ENCODE results near the gene CCDC50. TPM values are rescaled to one million over a fixed set of nuclear protein-coding genes. Genes with fewer than 3 reads are reported as not detected.

The CCDC50 gene
- total RNA-seq, 6 donors from 2014 or later = 54.7 to 99.8 (median 72.5) TPM

GRCh38 chr3:191383124-191383523 is 53.9 kb downstream of the CCDC50 start:
- 71 to 72% methylated on average over 4 of the region's 4 CpGs for WGBS, 2 donors
- ATAC-seq (ENCODE audit: low FRiP score in 2 of 2) (no peak), DNase-seq (no peak)
- no peak overlapping the region for H3K27ac ChIP-seq
- peaks cover 0 to 35% (median 16%) of the 10 kb centered on the region in 4 donors for H3K36me3 ChIP-seq
- H3K4me1 ChIP-seq = peaks cover 4 to 17% (median 11%) of the 10 kb centered on the region in 4 donors
- no peak overlapping the region for H3K4me3 ChIP-seq
- no peaks in the 10 kb centered on the region for H3K27me3 ChIP-seq
- TF ChIP-seq POLR2A (IDR thresholded peaks at IDR 0.05) (no peak), POLR2AphosphoS5 (IDR thresholded peaks at IDR 0.05) (no peak), CTCF (IDR thresholded peaks at IDR 0.05) (no peak), EP300 (IDR thresholded peaks at IDR 0.05) (no peak)
- H3K9me3 ChIP-seq = no peaks in the 10 kb centered on the region

DNA sequence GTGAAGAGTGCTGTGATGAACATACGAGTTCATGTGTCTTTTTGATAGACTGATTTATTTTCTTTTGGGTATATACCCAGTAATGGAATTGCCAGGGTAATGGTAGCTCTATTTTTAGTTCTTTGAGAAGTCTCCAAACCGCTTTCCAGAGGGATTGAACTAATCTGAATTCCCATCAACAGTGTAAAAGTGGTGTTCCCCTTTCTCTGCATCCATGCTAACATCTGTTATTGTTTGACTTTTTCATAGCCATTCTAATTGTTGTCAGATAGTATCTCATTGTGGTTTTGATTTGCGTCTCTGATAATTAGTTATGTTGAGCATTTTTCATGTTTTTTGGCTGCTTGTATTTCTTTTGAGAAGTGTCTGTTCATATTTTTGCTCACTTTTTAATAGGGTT is 55.9 kb downstream of the CCDC50 start:
- H3K36me3 ChIP-seq = peaks cover 0 to 39% (median 18%) of the 10 kb centered on the region in 4 donors
- DNase-seq = no peak
- no peak overlapping the region for H3K27ac ChIP-seq
- peaks cover 0 to 6% (median 0%) of the 10 kb centered on the region in 4 donors for H3K4me1 ChIP-seq
- ATAC-seq (ENCODE audit: low FRiP score in 2 of 2) = no peak
- no peak for TF ChIP-seq POLR2A (IDR thresholded peaks at IDR 0.05)
- no peak for TF ChIP-seq EP300 (IDR thresholded peaks at IDR 0.05)
- no peak for TF ChIP-seq CTCF (IDR thresholded peaks at IDR 0.05)
- TF ChIP-seq POLR2AphosphoS5 (IDR thresholded peaks at IDR 0.05) = no peak
- H3K4me3 ChIP-seq = no peak overlapping the region
- H3K9me3 ChIP-seq = no peaks in the 10 kb centered on the region
- no peaks in the 10 kb centered on the region for H3K27me3 ChIP-seq
- WGBS, 2 donors = 75 to 92% methylated on average over 3 of the region's 3 CpGs

DNA sequence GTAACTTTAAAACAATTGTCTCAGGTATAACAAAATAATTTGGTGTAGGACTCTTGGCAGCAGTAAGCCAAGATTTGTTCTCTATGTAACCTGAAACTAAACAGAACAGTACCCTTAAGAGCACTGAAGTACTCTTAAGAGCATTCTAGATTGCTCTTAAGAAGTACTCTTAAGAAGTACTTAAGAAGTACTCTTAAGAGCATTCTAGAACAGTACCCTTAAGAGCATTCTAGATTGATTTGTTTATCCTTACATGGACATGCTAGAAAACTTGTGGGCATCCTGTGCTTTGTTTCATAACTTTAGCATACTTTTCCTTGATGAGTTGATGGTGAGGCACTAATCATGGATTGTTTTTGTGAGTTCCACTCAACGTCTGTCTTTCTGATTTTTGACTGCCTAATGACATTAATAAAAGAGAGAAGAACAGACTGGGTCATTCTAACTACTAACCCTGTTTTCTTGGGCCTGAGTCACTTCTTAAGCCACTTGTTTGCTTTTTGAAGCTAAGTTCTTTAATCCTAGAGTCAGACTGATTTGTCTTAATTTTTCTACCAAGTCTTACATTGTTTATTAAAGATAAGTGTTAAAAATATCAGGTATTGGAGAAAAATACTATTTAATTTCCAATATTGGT is 58.4 kb downstream of the CCDC50 start:
- H3K4me3 ChIP-seq = no peak overlapping the region
- no peaks in the 10 kb centered on the region for H3K9me3 ChIP-seq
- H3K4me1 ChIP-seq = peaks cover 0 to 6% (median under 1%) of the 10 kb centered on the region in 4 donors
- H3K27ac ChIP-seq = no peak overlapping the region
- WGBS, 2 donors = 40 to 46% methylated on average over 1 of the region's 1 CpG
- peak; percentile 17 to 73 for ATAC-seq (ENCODE audit: low FRiP score in 2 of 2)
- TF ChIP-seq POLR2A (IDR thresholded peaks at IDR 0.05) (peak in 1 of 4 donors; percentile 16), CTCF (IDR thresholded peaks at IDR 0.05) (no peak), POLR2AphosphoS5 (IDR thresholded peaks at IDR 0.05) (peak in 1 of 2 donors; percentile 42), EP300 (IDR thresholded peaks at IDR 0.05) (peak in 1 of 4 donors; percentile 84)
- peaks cover 0 to 27% (median 7%) of the 10 kb centered on the region in 4 donors for H3K36me3 ChIP-seq
- no peak for DNase-seq
- H3K27me3 ChIP-seq = no peaks in the 10 kb centered on the region

DNA sequence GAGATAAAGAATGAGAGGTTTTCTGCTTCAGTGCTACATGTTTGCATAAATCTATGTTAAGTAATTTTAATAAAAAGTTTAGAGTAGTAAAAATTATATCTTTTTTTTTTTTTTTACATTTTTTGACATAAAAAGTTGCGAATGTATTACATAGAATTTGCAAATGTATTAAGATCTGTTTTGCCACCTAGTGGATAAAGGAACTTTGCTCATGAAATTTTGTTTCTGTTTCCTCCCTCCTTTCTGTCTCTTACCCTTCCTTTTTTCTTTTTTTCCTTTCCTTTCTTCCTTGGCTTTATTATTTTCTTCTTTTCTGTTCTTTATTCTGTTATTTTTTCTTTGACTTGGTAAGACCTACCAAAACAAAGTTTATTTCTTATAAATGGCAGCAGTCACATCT is 59.6 kb downstream of the CCDC50 start:
- peaks cover 0 to 20% (median 4%) of the 10 kb centered on the region in 4 donors for H3K36me3 ChIP-seq
- peaks cover 0 to 6% (median 1%) of the 10 kb centered on the region in 4 donors for H3K4me1 ChIP-seq
- DNase-seq (no peak), ATAC-seq (ENCODE audit: low FRiP score in 2 of 2) (no peak)
- no peak overlapping the region for H3K4me3 ChIP-seq
- WGBS, 2 donors = 76 to 81% methylated on average over 1 of the region's 1 CpG
- TF ChIP-seq CTCF (IDR thresholded peaks at IDR 0.05) = peak in 2 of 6 experiments; percentile 5 to 8
- TF ChIP-seq POLR2AphosphoS5 (IDR thresholded peaks at IDR 0.05) = no peak
- no peak overlapping the region for H3K27ac ChIP-seq
- H3K27me3 ChIP-seq = no peaks in the 10 kb centered on the region
- H3K9me3 ChIP-seq = no peaks in the 10 kb centered on the region

- Histone ChIP-seq H3K9me3 (no peaks in the 10 kb centered on the region), H3K4me1 (peaks cover 0 to 6% (median 1%) of the 10 kb centered on the region in 4 donors), H3K27ac (no peak overlapping the region), H3K27me3 (no peaks in the 10 kb centered on the region), H3K4me3 (no peak overlapping the region), H3K36me3 (peaks cover 0 to 20% (median 4%) of the 10 kb centered on the region in 4 donors)
- TF ChIP-seq POLR2A (IDR thresholded peaks at IDR 0.05) (no peak), CTCF (IDR thresholded peaks at IDR 0.05) (no peak), POLR2AphosphoS5 (IDR thresholded peaks at IDR 0.05) (no peak), EP300 (IDR thresholded peaks at IDR 0.05) (no peak)
- 93 to 99% methylated on average over 3 of the region's 3 CpGs for WGBS, 2 donors
- no peak for ATAC-seq (ENCODE audit: low FRiP score in 2 of 2)
- DNase-seq = no peak
These were observed 61.4 kb downstream of the CCDC50 start for GRCh38 chr3:191390580-191390979.

Measured in upper lobe of left lung (tissue), 6 donors.